Mesenchymal stem cell (in vitro differentiated cells and primary cell): ENCODE data around the gene CAMK2G.
"Not testable (repeated sequence)": the region's sequence is repeated elsewhere in the genome, so short reads cannot be mapped to it uniquely, and the experiment has no call there.

Source experiments
- DNase-seq: peaks from one replicate; pipeline ENCODE4 v3.0.0-alpha.2; 2013
- H2AFZ ChIP-seq: one replicate; pipeline ENCODE4 v1.6.1; 2013; ENCODE audit warnings: low read depth, mild to moderate bottlenecking, control low read depth, inconsistent platforms, low read length, moderate library complexity
- H2AK5ac ChIP-seq: 2 replicates; pipeline ENCODE4 v1.6.1; 2013; ENCODE audit warnings: low read length, moderate library complexity, mild to moderate bottlenecking, inconsistent platforms; ENCODE audit not compliant: severe bottlenecking
- H2BK120ac ChIP-seq: one replicate; pipeline ENCODE4 v1.6.1; 2013; ENCODE audit warnings: low read depth, mild to moderate bottlenecking, inconsistent platforms, low read length, moderate library complexity
- H2BK12ac ChIP-seq, 2 experiments: one replicate each; pipeline ENCODE4 v1.6.1; 2013; ENCODE audit warnings: inconsistent platforms in 2 of 2, low read length in 2 of 2, mild to moderate bottlenecking in 2 of 2, moderate library complexity in 2 of 2, control low read depth in 1 of 2
- H2BK15ac ChIP-seq: one replicate; pipeline ENCODE4 v1.6.1; 2013; ENCODE audit warnings: mild to moderate bottlenecking, low read depth, inconsistent platforms; ENCODE audit not compliant: poor library complexity, severe bottlenecking
- H2BK5ac ChIP-seq: 2 replicates; pipeline ENCODE4 v1.6.1; 2013; ENCODE audit warnings: low read depth, mild to moderate bottlenecking, low read length, control low read depth, inconsistent platforms; ENCODE audit not compliant: poor library complexity, severe bottlenecking
- H3K14ac ChIP-seq, 2 experiments: one replicate each; pipeline ENCODE4 v1.6.1; 2013; ENCODE audit warnings: inconsistent platforms in 2 of 2, low read length in 2 of 2, control low read depth in 1 of 2, mild to moderate bottlenecking in 1 of 2, moderate library complexity in 1 of 2
- H3K18ac ChIP-seq, 2 experiments: one replicate each; pipeline ENCODE4 v1.6.1; 2013; ENCODE audit warnings: inconsistent platforms in 2 of 2, low read length in 2 of 2, control low read depth in 1 of 2, low read depth in 1 of 2, mild to moderate bottlenecking in 1 of 2
- H3K23ac ChIP-seq, 2 experiments: one replicate each; pipeline ENCODE4 v1.6.1; 2013; ENCODE audit warnings: inconsistent platforms in 2 of 2, low read length in 2 of 2, mild to moderate bottlenecking in 2 of 2, moderate library complexity in 2 of 2, control low read depth in 1 of 2
- H3K27ac ChIP-seq: 2 replicates; pipeline ENCODE4 v1.5.1; 2013; ENCODE audit warnings: mild to moderate bottlenecking, moderate library complexity, low read length, control low read depth, inconsistent platforms; ENCODE audit not compliant: poor library complexity, severe bottlenecking
- H3K27me3 ChIP-seq, 2 experiments: 2 replicates each; pipeline versions ENCODE4 v1.6.1 to v1.7.0; 2013; ENCODE audit warnings: low read length in 2 of 2, mild to moderate bottlenecking in 2 of 2, moderate library complexity in 2 of 2, control low read depth in 1 of 2, inconsistent platforms in 1 of 2; ENCODE audit not compliant: control insufficient read depth in 1 of 2, insufficient read depth in 1 of 2
- H3K36me3 ChIP-seq, 2 experiments: 2 replicates each; pipeline versions ENCODE4 v1.6.1 to v1.7.0; 2013; ENCODE audit warnings: low read length in 2 of 2, control low read depth in 1 of 2, inconsistent platforms in 1 of 2, low read depth in 1 of 2, mild to moderate bottlenecking in 1 of 2; ENCODE audit not compliant: insufficient read depth in 2 of 2, control insufficient read depth in 1 of 2
- H3K4ac ChIP-seq, 2 experiments: one replicate each; pipeline ENCODE4 v1.6.1; 2013; ENCODE audit warnings: inconsistent platforms in 2 of 2, low read length in 2 of 2, mild to moderate bottlenecking in 2 of 2, moderate library complexity in 2 of 2, control low read depth in 1 of 2, low read depth in 1 of 2
- H3K4me1 ChIP-seq: 2 replicates; pipeline ENCODE4 v1.6.1; 2013; ENCODE audit warnings: low read depth, low read length, control low read depth; ENCODE audit not compliant: control insufficient read depth, insufficient read depth
- H3K4me2 ChIP-seq: 2 replicates; pipeline ENCODE4 v1.6.1; 2013; ENCODE audit warnings: low read length, mild to moderate bottlenecking, inconsistent platforms; ENCODE audit not compliant: poor library complexity, severe bottlenecking
- H3K4me3 ChIP-seq, 2 experiments: 2 replicates each; pipeline versions ENCODE4 v1.5.1 to v1.7.0; 2013; ENCODE audit warnings: low read length in 2 of 2, mild to moderate bottlenecking in 2 of 2, control low read depth in 1 of 2, low read depth in 1 of 2; ENCODE audit not compliant: insufficient read depth in 1 of 2
- H3K79me1 ChIP-seq: replicated peaks from 2 replicates; pipeline ENCODE4 v1.6.1; 2013; ENCODE audit warnings: mild to moderate bottlenecking, control low read depth, low read length, inconsistent platforms; ENCODE audit not compliant: poor library complexity, severe bottlenecking
- H3K9ac ChIP-seq: 2 replicates; pipeline ENCODE4 v1.7.0; 2013; ENCODE audit warnings: mild to moderate bottlenecking, low read length, moderate library complexity
- H3K9me3 ChIP-seq: 2 replicates; pipeline ENCODE4 v1.7.0; 2013; ENCODE audit warnings: mild to moderate bottlenecking, low read length; ENCODE audit not compliant: control insufficient read depth
- H4K8ac ChIP-seq: one replicate; pipeline ENCODE4 v1.6.1; 2013; ENCODE audit warnings: inconsistent platforms, mild to moderate bottlenecking, low read length, moderate library complexity
- H4K91ac ChIP-seq: one replicate; pipeline ENCODE4 v1.6.1; 2013; ENCODE audit warnings: mild to moderate bottlenecking, low read length, inconsistent platforms
- WGBS: methylation state at CpG from one replicate; pipeline ENCODE4 v1.1.7; 2013; ENCODE audit warnings: mixed read lengths; 5-methylcytosine and 5-hydroxymethylcytosine counted together

CAMK2G gene

DNA sequence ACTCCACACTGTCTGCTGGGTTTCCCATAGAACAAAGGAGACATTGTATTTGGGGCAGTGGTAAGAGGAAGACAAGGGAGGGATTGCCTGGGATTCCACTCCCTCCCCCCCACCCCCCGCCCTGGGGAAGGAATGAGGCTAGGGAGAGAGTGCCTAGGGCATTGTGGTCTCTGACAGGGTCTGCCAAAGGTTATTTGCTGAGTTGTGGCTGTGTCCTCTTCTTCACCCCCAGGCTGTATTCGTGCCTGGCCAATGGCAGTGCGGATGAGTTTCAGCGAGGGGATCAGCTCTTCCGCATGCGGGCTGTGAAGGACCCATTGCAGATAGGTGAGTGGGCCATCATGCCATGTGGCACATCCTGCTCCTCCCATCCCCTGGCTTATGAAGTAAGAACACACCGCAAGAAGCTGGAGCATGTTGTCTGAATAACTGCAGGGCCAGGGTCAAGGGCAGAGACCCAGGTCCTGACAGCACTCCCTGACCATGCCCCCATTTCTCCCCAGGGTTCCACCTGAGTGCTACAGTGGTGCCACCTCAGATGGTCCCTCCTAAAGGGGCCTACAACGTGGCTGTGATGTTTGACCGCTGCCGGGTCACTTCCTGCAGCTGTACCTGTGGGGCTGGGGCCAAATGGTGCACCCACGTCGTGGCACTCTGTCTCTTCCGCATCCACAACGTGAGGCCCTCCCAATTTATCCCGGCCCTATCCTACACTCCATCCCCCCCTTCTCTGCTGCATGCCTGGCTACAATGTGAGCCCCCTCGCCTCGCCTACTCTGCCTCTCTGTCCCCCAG is 85.3 kb downstream of the CAMK2G start:
- peaks cover 52 to 53% of the 10 kb centered on the region in 2 experiments for H3K36me3 ChIP-seq
- H3K4me1 ChIP-seq, result peaks cover 7% of the 10 kb centered on the region
- no peak overlapping the region for H3K4ac ChIP-seq
- no peak overlapping the region for H2AFZ ChIP-seq
- no peaks in the 10 kb centered on the region for H3K9me3 ChIP-seq
- DNase-seq, result no peak
- no peak overlapping the region for H3K4me2 ChIP-seq
- no peak overlapping the region for H2BK5ac ChIP-seq
- H4K91ac ChIP-seq, result no peak overlapping the region
- H3K27me3 ChIP-seq, result no peaks in the 10 kb centered on the region
- H3K79me1 ChIP-seq, result peaks cover 30% of the 10 kb centered on the region
- no peak overlapping the region for H3K27ac ChIP-seq
- no peak overlapping the region for H3K18ac ChIP-seq
- no peak overlapping the region for H4K8ac ChIP-seq
- H3K14ac ChIP-seq, result no peak overlapping the region
- no peak overlapping the region for H2BK120ac ChIP-seq
- no peak overlapping the region for H3K9ac ChIP-seq
- no peak overlapping the region for H3K4me3 ChIP-seq
- 94% methylated on average over 16 of the region's 17 CpGs for WGBS
- H3K23ac ChIP-seq, result no peak overlapping the region
- H2AK5ac ChIP-seq, result no peak overlapping the region
- H2BK15ac ChIP-seq, result no peak overlapping the region
- peak overlapping the region in 1 of 2 experiments; percentile 29 for H2BK12ac ChIP-seq

- not testable (repeated sequence) for H4K91ac ChIP-seq, H2AK5ac ChIP-seq, H3K9me3 ChIP-seq, H3K18ac ChIP-seq, DNase-seq, H3K23ac ChIP-seq, H2BK5ac ChIP-seq, H3K27ac ChIP-seq, H4K8ac ChIP-seq, H3K4ac ChIP-seq, H3K27me3 ChIP-seq, H3K4me1 ChIP-seq, H2BK15ac ChIP-seq, H2AFZ ChIP-seq, H3K14ac ChIP-seq, H2BK120ac ChIP-seq, H2BK12ac ChIP-seq
- peaks cover 18% of the 10 kb centered on the region for H3K79me1 ChIP-seq
- H3K4me2 ChIP-seq, result peak overlapping the region; percentile 1
- H3K4me3 ChIP-seq, result peak overlapping the region in 1 of 2 experiments; percentile 88
- WGBS, result 98% methylated on average over 16 of the region's 21 CpGs
- H3K36me3 ChIP-seq, result peaks cover 35 to 38% of the 10 kb centered on the region in 2 experiments
- H3K9ac ChIP-seq, result peak overlapping the region; percentile 95
Observed at GRCh38 chr10:73787031-73787800, 87.1 kb downstream of the CAMK2G start.

GRCh38 chr10:73786512-73786885 is 87.9 kb downstream of the CAMK2G start:
- no peaks in the 10 kb centered on the region for H3K9me3 ChIP-seq
- no peaks in the 10 kb centered on the region for H3K27me3 ChIP-seq
- peaks cover 7% of the 10 kb centered on the region for H3K4me1 ChIP-seq
- H2AFZ ChIP-seq, result no peak overlapping the region
- peak overlapping the region; percentile 88 to 90 for H3K4me3 ChIP-seq
- H2BK120ac ChIP-seq, result no peak overlapping the region
- H3K14ac ChIP-seq, result no peak overlapping the region
- H3K27ac ChIP-seq, result no peak overlapping the region
- no peak overlapping the region for H3K18ac ChIP-seq
- peak overlapping the region; percentile 95 for H3K9ac ChIP-seq
- H3K4me2 ChIP-seq, result peak overlapping the region; percentile 96
- H3K4ac ChIP-seq, result no peak overlapping the region
- H3K79me1 ChIP-seq, result peaks cover 15% of the 10 kb centered on the region
- 36% methylated on average over 2 of the region's 2 CpGs for WGBS
- no peak overlapping the region for H2BK12ac ChIP-seq
- H2BK15ac ChIP-seq, result no peak overlapping the region
- no peak overlapping the region for H2BK5ac ChIP-seq
- peaks cover 28 to 31% of the 10 kb centered on the region in 2 experiments for H3K36me3 ChIP-seq
- no peak for DNase-seq
- H4K91ac ChIP-seq, result no peak overlapping the region
- no peak overlapping the region for H2AK5ac ChIP-seq
- no peak overlapping the region for H4K8ac ChIP-seq
- no peak overlapping the region for H3K23ac ChIP-seq
